ENCODE results near the gene BDH1. TPM values are rescaled to one million over a fixed set of nuclear protein-coding genes. Genes with fewer than 3 reads are reported as not detected.
"Not testable (repeated sequence)": the region's sequence is repeated elsewhere in the genome, so short reads cannot be mapped to it uniquely, and the experiment has no call there.

The BDH1 gene
- total RNA-seq, 1 donor from 2014 or later: 7.2 TPM

DNA sequence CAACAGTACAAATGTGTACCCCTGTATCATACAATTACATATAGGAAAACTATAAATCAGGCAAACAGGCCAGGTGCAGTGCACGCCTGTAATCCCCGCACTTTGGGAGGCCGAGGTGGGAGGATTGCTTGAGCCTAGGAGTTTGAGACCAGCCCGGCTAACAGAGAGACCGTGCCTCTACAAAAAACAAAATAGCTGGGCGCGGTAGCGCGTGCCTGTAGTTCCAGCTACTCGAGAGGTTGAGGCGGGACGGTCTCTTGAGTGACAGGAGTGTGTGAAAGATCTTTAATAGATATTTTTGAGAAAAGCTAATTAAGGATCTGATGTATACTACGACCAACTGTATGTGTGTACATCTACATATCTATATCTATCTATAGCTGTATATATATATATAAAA lies 33.8 kb upstream of the BDH1 start:
- no peak overlapping the region for H3K4me3 ChIP-seq (ENCODE audit: low read depth, low read length)
- TF ChIP-seq, protein P1, sequence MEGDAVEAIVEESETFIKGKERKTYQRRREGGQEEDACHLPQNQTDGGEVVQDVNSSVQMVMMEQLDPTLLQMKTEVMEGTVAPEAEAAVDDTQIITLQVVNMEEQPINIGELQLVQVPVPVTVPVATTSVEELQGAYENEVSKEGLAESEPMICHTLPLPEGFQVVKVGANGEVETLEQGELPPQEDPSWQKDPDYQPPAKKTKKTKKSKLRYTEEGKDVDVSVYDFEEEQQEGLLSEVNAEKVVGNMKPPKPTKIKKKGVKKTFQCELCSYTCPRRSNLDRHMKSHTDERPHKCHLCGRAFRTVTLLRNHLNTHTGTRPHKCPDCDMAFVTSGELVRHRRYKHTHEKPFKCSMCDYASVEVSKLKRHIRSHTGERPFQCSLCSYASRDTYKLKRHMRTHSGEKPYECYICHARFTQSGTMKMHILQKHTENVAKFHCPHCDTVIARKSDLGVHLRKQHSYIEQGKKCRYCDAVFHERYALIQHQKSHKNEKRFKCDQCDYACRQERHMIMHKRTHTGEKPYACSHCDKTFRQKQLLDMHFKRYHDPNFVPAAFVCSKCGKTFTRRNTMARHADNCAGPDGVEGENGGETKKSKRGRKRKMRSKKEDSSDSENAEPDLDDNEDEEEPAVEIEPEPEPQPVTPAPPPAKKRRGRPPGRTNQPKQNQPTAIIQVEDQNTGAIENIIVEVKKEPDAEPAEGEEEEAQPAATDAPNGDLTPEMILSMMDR (conservative IDR thresholded peaks at IDR 0.05; ENCODE audit: low read depth, low read length): no peak
- no peak for DNase-seq (ENCODE audit: low read depth)

DNA sequence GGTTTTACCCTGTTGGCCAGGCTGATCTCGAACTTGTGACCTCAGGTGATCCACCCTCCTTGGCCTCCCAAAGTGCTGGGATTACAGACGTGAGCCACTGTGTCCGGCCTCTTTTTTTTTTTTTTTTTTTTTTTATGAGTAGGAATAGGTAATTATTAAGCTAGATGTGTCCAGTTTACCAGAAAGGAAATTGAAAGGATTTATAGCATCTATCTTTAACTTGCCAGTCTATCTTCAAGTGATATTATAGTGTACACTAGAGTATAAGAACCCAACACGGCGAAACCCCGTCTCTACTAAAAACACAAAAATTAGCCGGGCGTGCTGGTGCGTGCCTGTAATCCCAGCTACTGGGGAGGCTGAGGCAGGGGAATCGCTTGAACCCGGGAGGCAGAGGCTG lies 31.0 kb upstream of the BDH1 start:
- H3K4me3 ChIP-seq (ENCODE audit: low read depth, low read length); DNase-seq (ENCODE audit: low read depth): not testable (repeated sequence)

DNA sequence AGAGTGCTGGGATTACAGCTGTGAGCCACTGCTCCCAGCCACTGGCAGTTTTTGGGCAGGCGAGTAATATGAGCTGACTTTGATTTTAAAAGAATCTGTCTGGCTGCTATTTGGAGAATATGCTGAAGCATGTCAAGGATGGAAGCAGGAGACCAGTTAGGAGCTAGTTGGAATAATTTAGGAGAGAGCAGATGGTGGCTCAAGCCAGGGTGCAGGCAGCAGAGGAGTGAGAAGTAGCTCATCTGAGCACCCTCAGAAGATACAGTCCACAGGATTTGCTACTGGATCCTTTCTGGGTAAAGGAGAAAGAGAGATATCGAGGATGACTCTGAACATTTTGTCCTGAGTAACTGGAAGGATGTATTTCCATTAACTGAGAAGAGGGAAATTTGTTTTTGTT lies 30.4 kb upstream of the BDH1 start:
- no peak for DNase-seq (ENCODE audit: low read depth)
- no peak overlapping the region for H3K4me3 ChIP-seq (ENCODE audit: low read depth, low read length)
- TF ChIP-seq, protein P1 (conservative IDR thresholded peaks at IDR 0.05; ENCODE audit: low read depth, low read length): no peak

DNA sequence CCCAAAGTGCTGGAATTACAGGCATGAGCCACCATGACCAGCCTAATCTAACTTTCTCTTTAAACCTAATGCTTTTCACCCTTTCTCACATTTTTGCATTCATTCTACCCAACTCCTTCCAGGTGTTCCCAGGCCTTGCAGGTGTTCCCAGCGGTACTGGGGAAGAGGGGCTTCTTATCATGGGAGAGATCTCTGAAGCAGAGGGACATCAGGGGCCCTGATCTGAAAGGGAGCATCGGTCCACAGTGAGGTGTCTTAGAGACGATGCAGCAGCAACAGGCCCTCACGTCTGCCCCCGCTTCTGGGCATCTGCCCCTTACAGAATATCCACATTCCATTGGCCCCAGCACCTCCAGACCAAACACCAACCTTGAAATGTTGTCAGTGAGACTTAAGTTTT lies 29.0 kb upstream of the BDH1 start:
- TF ChIP-seq, protein P1 (conservative IDR thresholded peaks at IDR 0.05; ENCODE audit: low read depth, low read length): no peak
- DNase-seq (ENCODE audit: low read depth): no peak
- H3K4me3 ChIP-seq (ENCODE audit: low read depth, low read length): no peak overlapping the region

DNA sequence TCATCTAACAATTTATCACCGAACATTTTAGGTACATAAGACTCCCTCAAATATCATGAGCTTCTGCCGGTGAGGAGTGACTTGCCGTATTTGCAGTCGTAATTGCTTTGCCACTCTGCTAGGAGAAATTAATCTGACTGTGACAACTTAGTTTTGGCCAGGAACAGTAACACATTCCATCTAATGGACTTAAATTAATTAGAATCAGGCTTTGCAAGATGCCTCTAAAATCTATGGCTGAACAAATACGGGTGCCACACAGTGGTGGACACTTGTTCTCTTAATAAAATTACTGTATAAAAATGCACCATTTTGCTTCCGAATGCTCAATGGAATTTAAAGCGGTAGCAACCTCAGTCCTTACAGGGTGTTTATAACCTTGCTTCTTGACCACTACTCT lies 27.6 kb upstream of the BDH1 start:
- TF ChIP-seq, protein P1 (conservative IDR thresholded peaks at IDR 0.05; ENCODE audit: low read depth, low read length): no peak
- no peak overlapping the region for H3K4me3 ChIP-seq (ENCODE audit: low read depth, low read length)
- no peak for DNase-seq (ENCODE audit: low read depth)

DNA sequence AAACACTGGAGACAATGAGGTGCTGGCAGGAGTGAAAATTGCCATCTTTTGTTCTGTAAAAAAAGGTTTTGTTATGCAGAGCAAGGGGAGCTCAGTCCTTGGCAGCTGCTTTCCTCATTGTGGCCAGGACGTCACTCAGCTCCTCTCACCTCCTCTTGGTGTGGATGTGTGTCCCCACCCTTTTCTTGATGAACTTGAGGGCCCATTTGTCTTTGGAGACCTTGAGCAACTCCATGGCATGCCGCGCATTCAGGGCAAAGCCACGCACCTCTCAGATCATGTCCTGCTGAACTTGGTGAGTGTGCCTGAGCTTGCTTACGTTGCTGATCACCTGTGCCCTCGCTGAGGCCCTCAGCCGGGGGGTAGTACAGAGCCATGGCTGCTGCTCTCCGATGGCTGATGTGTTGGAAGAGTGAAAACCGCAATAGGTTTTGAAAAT lies 24.5 kb upstream of the BDH1 start:
- TF ChIP-seq, protein P1 (conservative IDR thresholded peaks at IDR 0.05; ENCODE audit: low read depth, low read length): no peak
- no peak overlapping the region for H3K4me3 ChIP-seq (ENCODE audit: low read depth, low read length)
- DNase-seq (ENCODE audit: low read depth): no peak

DNA sequence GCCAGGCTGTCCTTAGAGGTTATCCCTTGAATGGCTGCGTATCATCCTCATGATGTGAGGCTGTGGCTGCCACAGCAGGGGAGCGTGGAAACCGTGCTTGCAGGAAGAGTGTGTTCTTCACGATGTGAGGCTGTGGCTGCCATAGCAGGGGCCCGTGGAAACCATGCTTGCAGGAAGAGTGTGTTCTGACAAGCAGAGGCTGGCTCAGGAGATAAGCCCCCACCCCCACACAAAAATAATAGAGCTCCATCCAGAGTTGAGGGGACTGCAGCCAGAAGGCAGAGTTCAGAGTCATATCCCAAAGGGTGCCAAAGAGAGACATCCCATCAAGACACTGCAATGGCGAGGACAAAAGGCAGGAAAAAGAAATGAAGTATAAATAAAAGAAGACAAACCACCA lies 22.6 kb upstream of the BDH1 start:
- DNase-seq (ENCODE audit: low read depth): no peak
- TF ChIP-seq, protein P1 (conservative IDR thresholded peaks at IDR 0.05; ENCODE audit: low read depth, low read length): no peak
- no peak overlapping the region for H3K4me3 ChIP-seq (ENCODE audit: low read depth, low read length)

Measured in epithelial cell of proximal tubule (primary cell).